ENCODE measurements around the gene THEMIS.

DNA sequence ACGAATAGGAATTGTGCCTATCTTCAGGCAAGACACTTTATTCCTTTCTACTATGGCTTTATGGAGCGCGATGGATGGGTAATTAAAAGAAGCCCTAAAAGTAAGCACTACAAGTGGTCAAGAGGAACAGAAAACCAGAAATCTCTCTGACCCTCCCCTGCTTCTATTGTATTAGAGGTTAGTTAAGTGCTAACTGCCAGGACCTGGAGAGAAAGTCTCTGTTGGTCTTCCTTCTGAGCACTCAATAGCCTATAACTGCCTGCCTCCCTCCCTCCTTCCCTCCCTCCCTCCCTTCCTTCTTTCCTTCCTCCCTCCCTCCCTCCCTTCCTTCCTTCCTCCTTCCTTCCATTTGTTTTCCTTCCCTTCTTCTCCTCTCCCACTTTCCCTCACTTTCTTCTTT is 190.2 kb downstream of the THEMIS start:
- TF ChIP-seq, protein P1, sequence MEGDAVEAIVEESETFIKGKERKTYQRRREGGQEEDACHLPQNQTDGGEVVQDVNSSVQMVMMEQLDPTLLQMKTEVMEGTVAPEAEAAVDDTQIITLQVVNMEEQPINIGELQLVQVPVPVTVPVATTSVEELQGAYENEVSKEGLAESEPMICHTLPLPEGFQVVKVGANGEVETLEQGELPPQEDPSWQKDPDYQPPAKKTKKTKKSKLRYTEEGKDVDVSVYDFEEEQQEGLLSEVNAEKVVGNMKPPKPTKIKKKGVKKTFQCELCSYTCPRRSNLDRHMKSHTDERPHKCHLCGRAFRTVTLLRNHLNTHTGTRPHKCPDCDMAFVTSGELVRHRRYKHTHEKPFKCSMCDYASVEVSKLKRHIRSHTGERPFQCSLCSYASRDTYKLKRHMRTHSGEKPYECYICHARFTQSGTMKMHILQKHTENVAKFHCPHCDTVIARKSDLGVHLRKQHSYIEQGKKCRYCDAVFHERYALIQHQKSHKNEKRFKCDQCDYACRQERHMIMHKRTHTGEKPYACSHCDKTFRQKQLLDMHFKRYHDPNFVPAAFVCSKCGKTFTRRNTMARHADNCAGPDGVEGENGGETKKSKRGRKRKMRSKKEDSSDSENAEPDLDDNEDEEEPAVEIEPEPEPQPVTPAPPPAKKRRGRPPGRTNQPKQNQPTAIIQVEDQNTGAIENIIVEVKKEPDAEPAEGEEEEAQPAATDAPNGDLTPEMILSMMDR (IDR thresholded peaks at IDR 0.05): no peak
- TF ChIP-seq, protein P2, sequence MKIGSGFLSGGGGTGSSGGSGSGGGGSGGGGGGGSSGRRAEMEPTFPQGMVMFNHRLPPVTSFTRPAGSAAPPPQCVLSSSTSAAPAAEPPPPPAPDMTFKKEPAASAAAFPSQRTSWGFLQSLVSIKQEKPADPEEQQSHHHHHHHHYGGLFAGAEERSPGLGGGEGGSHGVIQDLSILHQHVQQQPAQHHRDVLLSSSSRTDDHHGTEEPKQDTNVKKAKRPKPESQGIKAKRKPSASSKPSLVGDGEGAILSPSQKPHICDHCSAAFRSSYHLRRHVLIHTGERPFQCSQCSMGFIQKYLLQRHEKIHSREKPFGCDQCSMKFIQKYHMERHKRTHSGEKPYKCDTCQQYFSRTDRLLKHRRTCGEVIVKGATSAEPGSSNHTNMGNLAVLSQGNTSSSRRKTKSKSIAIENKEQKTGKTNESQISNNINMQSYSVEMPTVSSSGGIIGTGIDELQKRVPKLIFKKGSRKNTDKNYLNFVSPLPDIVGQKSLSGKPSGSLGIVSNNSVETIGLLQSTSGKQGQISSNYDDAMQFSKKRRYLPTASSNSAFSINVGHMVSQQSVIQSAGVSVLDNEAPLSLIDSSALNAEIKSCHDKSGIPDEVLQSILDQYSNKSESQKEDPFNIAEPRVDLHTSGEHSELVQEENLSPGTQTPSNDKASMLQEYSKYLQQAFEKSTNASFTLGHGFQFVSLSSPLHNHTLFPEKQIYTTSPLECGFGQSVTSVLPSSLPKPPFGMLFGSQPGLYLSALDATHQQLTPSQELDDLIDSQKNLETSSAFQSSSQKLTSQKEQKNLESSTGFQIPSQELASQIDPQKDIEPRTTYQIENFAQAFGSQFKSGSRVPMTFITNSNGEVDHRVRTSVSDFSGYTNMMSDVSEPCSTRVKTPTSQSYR (CRISPR knock-in tag; IDR thresholded peaks at IDR 0.05): no peak
- TF ChIP-seq OVOL2 (CRISPR knock-in tag; IDR thresholded peaks at IDR 0.05; ENCODE audit: borderline replicate concordance): no peak
